GM18873 (cell line): ENCODE results near the gene TEX22.

Experiments
- ATAC-seq: cut with Tn5 transposase; IDR thresholded peaks from one replicate; pipeline ENCODE4 v1.9.1; 2021; ENCODE audit warnings: mild to moderate bottlenecking, moderate library complexity, moderate number of reproducible peaks; ENCODE audit not compliant: unreplicated experiment, low FRiP score

The TEX22 gene

DNA sequence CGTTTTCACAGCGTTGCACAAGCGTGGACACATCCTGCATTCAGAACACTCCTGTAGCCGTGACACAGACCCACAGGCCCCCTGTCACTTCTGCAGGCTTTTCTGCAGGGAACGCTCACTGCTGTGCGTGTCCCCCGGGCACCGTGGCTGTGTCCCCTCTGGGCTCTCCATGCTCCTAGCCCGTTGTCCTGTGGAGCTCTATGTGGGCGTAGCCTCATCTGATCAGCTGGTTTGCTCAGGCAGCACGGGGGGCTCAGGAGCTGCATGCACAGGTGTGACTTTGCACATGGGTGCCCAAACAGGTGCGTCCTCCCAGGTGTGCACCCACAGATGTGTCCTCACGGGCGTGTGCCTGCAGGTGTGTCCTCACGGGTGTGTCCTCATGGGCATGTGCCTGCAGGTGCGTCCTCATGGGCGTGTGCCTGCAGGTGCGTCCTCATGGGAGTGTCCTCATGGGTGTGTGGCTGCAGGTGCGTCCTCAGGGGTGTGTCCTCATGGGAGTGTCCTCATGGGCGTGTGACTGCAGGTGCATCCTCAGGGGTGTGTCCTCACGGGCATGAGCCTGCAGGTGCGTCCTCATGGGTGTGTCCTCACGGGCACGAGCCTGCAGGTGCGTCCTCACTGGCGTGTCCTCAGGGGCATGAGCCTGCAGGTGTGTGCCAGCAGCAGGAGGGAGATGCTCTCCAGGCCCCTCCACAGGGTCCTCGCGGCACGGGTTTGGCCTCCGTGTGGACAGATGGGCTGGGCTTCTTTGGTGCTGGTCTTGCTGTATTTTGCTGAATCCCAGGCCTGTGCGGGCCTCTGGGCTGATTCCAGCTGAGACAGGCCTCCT lies 38.8 kb downstream of the TEX22 start:
- ATAC-seq = no peak

GRCh38 chr14:105437723-105438500 lies 39.6 kb downstream of the TEX22 start:
- no peak for ATAC-seq

GRCh38 chr14:105439179-105439578 lies 40.8 kb downstream of the TEX22 start:
- ATAC-seq = no peak

GRCh38 chr14:105439710-105440553 lies 41.6 kb downstream of the TEX22 start:
- ATAC-seq = no peak

DNA sequence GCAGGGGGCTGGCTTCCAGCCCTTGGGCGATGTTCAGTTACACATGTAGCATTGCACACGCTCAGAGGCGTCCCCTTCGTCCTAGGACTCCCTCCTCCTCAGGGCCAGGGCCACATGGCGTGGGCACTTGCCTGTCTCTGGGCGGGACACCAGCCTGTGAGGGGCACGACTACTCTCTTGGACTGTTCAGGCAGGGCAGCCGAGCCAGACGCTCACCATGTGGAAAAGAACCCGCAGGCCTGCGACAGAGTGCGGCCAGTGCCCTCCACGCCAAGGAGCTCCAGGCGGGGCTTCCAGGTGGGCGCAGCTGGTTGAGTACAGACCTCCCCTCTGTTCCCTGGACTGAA lies 42.2 kb downstream of the TEX22 start:
- no peak for ATAC-seq

DNA sequence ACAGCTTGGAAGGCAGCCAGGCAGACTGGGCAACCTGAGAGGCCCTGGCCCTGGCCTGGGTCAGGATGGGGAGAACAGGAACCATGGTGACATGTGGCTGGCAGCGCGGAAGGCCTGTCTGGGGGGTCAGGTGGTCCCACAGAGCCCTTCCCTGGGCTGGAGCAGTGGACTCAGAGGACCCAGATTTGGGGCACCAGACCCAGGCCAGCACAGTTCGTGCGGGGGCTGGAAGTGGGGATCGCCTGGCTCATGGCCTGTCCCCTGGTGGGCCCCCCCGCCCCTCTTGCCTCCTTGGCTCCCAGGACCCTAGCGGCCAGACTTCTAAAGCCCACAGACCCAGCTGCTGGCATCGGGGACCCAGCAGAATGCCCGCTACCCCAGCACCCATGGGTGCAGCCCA lies 42.7 kb downstream of the TEX22 start:
- no peak for ATAC-seq

DNA sequence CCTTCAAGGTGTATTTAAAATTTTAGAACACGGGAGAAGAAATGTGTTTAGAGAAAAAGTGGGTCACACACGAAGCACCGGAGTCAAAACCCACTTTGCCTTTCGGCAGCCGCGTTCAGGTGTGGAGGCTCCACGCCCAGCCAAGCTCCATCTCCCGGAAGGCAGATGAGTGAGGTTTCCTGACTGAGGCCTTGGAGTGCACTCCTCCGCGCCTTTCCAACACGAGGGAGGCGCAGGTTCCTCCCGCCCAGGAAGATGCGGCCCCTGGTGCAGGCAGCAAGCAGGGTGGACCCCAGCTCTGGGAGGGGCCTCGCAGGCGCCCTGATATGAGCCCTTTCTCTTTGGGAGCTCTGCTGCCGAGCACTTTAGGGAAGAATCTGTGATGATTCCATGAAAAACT lies 43.8 kb downstream of the TEX22 start:
- ATAC-seq = no peak

DNA sequence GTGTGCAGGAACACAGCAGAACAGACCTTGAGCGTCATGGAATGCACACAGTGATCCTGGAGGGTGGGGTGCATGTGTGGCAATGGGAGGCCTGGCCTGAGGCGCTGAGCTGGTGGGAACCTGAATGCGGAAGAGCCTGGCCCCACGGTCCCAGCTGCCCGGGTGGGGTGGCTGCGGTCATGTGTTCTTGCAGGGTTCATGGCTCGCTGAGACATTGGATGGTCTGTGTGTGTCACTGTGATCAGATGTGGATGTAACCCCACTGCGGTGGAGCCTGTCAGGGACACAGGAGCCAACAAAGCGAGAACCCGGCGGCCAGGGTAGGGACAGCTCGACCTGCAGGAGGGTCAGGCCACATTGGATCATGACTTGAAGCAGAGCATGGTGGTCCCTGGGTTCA lies 44.5 kb downstream of the TEX22 start:
- ATAC-seq = no peak

DNA sequence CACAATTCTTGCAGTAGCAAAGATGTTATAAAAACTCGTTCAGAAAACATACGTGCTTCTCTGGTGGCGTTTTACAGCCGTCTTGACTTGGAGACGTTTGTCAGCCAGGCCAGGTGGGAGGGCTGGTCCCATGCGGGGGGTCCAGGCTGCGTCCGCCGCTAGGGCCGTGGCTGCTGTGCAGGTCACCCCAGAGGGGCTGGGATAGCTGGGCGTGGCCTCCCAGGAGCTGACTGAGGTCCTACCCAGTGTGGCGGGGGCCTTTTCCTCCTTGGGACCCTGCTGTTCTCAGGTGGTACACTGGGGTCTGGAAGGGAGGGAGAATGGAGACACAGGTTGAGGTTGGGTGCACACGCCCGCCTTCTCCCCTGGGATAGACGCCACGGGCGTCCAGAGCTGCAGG lies 46.5 kb downstream of the TEX22 start:
- no peak for ATAC-seq

- ATAC-seq = no peak
These were observed 47.0 kb downstream of the TEX22 start for GRCh38 chr14:105445290-105445689.

DNA sequence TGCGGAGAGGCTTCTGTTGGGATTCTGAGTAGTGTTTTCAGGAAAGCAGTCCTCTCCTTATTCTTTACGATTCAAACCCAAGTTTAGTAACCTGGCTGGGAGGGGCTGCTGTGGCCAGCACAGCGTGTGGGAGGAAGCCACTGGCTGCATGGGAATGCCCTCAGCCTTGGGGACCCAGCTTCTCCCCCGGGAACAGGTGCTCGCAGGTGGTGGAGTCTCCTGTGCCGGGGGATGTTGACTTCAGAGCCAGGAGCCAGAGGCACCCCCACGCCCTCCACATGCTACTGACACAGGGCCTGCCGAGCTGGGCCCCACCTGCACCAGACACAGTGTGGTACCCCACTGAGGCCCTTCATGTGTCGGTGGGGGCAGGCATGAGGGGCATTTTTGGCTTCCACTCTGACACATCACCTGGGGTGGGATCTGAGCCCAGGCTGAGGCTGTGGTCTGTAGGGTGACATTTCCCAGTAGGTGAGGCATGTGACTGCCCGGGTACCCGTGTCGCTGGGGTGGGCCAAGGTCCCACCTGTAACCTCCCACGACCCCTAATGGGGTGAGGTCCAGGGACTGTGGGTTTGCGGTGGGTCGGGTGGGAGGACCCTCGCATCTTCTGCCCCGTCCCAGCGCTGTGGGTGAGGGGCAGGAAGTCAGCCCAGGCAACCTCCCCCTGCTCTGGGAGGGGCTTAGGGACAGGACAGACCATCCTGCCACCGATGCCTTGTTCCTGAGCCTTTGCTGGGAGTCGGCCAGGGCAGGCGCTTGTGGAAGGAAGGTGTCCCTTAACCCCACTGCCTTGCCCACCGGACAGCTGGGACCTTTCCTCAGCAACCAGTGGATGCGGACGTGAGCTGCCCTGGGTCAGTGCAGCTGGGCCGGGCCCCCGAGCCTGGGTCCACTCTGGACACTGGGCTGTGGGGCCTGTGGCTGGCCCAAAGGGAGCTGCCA lies 47.8 kb downstream of the TEX22 start:
- no peak for ATAC-seq

DNA sequence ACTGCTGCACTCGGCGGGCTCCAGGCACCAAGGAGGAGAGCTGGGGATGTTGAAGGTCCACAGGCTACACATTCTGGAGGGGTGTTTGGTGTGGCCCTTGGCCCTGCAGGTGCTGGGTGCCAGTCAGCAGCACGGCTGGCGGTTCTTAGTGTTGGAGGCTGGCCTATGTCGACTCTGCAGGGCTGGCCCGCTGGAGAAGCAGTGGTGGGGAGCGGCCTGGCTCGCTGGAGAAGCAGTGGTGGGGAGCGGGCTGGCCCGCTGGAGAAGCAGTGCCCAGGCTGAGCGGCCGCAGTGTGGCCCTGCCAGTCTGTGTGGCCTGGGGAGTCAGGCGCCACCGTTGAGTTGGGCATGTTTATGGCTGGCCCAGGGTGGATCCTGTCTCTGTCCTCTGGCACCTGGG lies 48.6 kb downstream of the TEX22 start:
- no peak for ATAC-seq

DNA sequence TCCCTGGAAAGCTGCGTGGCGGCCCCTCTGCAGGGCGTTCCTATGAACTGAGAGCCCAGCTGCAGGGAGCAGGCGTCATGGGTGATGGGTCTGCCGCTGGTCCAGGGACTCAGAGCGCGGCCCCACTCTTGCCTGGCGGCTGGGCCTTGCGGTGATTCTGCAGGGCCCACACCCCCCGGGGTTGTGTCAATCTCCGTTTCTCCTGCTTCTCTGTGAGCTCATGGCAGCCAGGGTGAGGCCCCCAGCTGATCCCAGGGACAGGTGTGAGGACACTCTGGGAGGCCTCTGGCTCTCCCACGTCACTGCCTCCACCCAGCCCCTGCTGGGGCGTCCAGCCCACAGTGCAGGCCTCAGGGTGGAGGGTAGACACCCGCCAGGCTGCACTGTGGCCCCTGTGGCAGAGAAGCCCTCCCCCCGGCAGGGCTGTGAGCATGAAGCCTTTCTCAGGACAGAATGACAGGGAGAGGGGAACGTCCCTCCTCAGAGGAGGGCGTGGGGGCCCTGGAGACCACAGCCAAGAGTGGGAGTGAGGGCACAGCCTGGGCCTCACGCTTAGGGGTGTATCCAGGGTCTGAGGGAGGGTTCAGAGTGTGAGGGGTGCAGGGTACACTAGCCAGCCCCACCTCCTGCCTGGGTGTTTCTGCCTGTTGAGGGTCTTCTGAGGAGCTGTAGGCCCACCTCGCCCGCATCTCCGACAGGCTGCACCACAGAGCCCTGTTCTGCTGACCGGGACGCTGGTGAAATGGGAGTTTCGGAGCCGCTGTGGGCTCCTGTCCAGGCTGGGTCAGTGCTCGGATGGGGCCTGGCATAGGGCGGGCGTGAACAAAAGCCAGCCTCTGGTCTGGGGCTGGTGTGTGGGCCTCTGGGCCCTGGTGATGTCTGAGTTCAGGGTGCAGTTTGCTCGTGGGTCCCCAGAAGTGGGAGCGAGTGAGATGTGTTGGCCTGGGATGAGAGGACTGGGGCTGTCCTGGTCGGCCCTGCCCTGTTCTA lies 49.6 kb downstream of the TEX22 start:
- no peak for ATAC-seq

DNA sequence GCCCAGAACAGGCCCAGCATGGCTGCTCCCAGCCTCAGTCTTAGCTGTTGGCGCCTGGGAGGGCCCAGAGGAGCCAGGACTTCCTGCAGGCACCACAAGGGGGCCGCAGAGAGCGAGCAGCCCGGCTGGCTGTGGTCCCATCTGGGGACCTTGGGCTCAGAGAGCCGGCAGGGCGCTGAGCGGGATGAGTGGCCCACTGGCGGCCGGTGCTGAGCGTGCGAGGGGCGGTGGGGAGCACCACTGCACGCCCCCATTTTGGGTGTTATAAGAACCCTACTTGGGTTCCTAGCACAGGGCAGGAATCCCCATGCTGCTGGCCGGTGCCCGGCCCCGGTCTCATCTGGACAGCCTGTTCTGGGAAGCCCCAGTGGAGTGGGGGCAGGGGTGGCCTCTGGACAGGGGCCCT lies 50.4 kb downstream of the TEX22 start:
- no peak for ATAC-seq

DNA sequence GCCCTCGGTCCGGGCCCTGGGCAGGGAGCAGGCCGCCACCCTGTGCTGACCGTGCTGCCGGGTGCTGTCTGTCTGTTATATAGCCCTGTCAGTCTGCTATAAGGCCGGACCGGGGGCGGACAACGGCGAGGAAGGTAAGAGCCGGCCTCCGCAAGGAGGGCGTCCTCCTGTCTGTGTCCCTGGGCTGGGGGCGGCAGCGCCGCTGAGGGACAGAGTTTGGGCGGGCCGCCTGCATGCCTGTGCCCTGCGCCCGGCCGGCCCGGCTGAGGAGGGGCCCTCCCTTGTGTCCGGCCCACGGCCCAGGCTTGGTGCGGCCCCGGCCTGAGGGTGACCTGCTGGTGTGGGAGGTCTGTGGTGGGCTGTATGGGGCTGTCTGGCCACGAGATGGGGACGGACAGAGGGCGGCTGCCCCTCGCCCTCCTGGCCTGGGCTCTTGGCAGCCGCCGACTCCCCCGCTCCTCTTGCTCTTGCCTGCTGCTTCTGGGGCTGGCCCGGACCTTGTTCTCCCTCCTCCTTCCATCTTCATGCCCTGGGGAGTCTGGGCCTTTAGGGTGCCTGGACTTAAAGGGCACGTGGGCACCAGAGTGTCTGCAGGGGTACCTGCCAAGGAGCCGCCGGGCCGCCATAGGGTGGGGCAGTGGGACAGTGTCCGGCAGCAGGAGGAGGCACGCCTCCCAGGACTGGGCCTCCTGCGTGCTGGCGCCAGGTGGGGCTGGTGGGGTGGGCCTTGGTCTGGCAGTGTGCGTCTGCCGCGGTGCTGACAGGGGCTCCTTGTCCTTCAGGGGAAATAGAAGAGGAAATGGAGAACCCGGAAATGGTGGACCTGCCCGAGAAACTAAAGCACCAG lies 51.2 kb downstream of the TEX22 start:
- no peak for ATAC-seq

DNA sequence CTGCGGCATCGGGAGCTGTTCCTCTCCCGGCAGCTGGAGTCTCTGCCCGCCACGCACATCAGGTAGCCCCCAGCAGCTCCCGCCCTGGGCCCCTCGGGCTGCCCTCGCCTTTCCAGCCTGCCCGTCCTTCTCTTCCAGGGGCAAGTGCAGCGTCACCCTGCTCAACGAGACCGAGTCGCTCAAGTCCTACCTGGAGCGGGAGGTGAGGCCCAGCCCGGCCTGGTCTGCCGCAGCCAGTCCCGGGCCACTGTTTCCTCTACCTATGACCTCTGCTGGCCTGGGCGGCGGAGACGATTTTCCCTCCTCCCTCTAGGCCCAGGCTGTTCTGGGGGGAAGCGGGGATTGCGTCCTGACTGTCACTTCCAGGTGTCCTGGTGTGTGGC lies 51.8 kb downstream of the TEX22 start:
- ATAC-seq = no peak

- no peak for ATAC-seq
These were observed 52.8 kb downstream of the TEX22 start for GRCh38 chr14:105450864-105451720.
